NCI-H2196 treated with DMSO at 0.1 percent for 48 hours (cell line): Measurements from ENCODE around the gene PXN.

Source experiments
- DNase-seq: peaks from one replicate; lab custom pipeline; 2025; ENCODE audit not compliant: unreplicated experiment; lab: John Stamatoyannopoulos, UW

PXN gene

DNA sequence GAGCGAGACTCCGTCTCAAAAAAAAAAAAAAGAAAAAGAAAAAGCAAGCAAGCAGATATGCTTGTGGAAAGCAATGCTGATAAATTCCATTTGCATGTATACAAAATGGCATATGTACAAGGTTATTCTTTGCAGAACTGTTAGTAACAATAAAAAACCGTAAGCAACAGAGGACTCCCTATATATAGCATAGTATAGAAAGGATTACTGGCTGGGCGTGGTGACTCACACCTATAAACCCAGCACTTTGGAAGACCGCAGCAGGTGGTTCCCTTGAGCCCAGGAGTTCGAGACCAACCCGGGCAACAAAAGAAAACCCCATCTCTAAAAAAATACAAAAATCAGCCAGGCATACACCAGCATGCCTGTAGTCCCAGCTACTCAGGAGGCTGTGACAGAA, 84.6 kb downstream of the PXN start:
- no peak for DNase-seq

DNA sequence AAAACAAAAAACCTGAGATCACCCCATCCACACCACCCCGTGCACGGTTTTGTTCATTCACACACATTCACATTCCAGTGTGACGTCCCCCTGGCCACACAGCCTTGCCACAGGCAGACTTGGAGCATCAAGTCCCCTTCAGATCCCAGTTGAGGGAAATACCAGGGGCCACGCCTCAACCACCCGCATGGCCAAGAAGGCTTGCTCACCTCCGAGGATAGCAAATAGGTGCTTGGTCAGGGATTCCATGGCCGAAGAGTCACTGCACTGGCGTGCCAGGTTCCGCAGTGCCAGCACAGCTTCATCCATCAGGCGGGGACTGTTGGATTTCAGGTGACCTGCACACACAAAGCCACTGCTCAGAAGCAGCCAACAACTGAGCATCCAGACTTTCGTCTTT, 90.0 kb downstream of the PXN start:
- DNase-seq: no peak

DNA sequence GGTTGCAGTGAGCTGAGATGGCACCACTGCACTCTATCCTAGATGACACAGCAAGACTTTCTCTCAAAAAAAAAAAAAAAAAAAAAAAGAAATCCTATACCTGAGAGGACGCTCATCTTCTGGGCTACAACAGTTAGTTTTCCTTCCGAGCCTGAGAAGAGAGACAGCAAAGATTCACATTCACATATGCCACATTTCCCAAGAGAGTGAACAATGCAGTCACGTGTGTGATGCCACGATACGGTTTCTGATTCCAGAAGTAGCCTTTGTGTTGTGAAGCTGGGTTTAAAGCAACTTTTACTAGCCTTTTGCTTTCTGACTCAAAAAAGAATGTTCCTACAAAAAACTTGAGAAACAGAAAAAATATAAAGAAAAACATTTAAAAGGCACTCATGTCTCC, 90.5 kb downstream of the PXN start:
- no peak for DNase-seq

DNA sequence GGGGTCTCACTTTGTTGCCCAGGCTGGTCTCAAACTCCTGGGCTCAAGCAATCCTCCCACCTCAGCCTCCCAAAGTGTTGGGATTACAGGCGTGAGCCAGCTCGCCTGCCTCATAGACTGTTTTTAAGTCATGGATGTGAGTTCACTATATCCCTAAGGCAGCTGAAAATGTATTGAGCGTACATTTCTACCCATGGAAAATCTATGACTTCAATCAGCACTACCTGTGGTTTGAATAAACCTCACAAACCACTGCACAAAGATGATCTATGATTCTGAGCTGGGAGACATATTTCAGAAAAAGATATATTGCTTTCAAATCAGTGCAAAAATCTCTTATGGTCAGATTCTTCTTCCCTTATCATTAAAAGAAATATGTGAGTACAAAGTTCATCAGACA, 93.5 kb downstream of the PXN start:
- no peak for DNase-seq

DNA sequence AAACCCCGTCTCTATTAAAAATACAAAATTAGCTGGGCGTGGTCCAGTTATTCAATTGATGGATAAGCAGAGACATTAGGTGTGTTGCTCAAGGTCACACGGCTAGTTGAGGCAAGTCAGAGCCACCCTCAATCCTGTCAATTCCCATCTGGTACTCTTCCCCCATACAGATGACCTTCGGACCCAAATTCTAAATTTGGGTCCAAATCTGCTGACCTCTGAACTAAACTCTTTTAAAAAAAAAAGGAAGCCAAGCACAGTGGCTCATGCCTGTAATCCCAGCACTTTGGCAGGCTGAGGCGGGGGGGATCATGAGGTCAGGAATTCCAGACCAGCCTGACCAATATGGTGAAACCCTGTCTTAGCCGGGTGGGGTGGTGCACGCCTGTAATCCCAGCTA, 94.9 kb downstream of the PXN start:
- no peak for DNase-seq

DNA sequence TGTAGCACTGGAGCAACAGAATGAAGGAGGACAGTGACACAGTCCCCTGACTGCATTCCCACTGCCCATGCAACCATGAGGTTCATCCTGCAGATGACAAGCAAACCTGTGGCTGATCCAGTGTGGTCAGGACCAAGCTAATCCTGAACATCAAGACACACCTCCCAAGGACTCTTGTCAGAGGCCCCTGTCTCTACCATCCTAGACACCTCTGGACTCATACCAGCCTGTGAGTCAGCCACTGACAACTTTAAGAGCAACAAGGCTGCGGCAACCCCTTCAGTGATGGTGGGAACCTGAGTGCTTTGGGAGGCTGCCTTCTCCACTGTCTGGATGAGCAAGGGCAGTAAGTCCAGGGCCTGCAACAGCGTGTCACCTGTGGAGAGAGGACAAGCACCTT, 95.6 kb downstream of the PXN start:
- DNase-seq: no peak

DNA sequence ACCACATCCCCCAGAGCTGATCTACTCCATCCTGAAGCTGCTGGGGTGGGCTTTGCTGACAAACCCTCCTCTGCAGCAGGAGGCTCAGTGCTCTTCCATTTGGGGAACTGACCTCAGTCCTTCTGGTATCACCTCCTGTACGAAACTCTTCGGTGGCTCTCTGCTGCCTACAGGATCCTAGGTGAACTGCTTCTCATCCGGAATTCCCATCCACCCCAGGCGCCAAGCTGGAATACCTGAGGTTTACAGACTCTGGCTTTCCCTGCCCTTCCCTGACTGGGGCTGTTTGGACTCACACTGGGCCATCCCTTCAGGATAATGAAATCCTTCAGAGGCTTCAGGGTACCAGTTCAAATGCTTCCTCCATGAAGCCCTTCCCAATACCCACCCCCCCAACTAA, 97.2 kb downstream of the PXN start:
- DNase-seq: no peak

DNA sequence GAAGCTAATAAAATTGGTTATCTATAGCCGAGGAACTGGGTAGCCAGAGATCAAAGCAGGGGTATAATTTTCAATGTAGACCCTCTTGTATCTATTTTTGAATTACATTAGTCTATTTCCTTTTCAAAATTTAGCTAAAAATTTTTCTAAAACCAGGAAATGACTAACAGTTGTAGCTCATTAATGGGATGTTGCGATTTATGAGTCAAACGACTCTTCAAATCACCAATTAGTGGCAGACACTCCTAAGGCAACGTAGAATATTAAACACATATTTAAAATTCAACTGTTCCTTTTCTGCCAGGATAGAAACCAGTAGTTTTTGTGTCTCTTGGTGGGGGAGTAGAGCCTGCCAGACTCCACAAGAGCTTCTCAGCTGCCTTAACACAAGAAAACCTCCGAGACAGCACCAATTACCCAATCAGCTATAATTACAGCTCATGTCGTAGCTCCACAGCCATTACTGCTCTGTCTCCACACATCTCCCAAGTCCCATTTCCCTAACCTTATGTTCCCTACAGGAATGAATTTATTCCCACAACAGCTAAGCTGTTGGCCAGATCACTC, 97.9 kb downstream of the PXN start:
- DNase-seq: no peak

DNA sequence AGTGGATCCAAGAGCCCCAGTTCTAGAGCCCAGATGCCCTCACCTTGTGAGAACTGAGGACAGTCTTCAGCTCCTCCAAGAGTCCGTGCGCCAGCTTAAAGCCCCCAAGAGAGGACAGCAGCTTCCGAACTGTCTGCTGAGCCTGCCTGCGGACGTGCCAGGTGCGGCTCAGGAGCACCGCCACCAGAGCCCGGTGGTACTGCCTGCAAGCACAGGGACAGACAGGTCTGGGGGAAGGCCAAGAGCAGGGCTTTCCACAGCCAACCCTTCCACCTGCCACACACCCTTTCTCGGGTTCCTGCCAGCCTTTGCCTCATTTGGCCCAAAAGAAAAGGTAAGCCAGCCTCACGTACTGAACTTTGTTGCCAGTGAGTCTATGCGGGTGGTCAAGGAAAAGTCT, 101.2 kb downstream of the PXN start:
- no peak for DNase-seq

DNA sequence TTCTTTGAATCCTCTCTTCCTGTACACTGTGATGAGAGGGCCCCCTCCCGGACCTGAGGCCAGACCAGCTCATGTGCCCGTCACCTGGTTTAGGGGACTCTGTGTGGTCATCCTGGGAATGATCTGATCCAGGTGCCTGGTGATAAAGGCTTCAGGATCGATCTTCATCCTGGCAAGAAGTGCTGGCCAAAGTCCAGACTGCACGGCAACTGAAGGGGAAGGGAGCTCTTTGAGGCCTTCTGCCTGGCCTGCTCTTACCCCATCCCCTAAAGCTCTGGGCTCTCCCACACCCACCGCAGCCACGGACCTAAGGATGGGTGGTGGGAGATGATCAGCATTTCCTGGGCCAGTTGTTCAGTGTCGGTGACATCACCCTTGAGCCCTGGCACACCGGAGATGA, 102.8 kb downstream of the PXN start:
- no peak for DNase-seq

DNA sequence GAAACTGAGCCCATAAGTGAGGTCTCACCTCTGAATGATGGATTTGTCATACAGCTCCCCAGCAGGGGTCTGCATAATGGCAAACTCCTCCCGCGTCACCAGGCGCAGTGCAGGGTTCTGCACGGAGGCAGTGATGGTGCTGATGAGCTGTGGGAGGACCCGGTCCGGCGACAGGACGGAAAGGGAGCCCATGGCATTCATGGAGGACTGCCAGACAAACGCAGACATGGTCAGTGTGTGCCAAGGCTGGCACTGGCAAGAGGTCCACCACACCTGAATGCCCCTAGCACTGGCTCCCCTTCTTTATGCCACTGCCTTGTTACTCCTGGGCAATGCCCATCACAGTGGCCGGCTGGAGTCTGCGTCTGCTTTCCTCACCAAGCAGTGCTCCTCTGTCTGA, 103.7 kb downstream of the PXN start:
- no peak for DNase-seq
